Sigmoid colon (tissue), 7 donors: Measurements from ENCODE around the gene KRTAP1-3. TPM values are rescaled to one million over a fixed set of nuclear protein-coding genes. Genes with fewer than 3 reads are reported as not detected.

ENCODE experiments used
- DNase-seq: peaks from one replicate; pipeline ENCODE4 v3.0.0-alpha.2; 2019
- H3K27ac ChIP-seq, 4 donors: fragments of 200-600 bp; sonication (generic); one replicate each; pipeline ENCODE4 v1.5.1; 2016 to 2019; ENCODE audit warnings: mild to moderate bottlenecking in 1 of 4
- H3K27me3 ChIP-seq, 3 donors: fragments of 200-600 bp; sonication (generic); one replicate each; pipeline ENCODE4 v1.5.1; 2019; ENCODE audit warnings: mild to moderate bottlenecking in 1 of 3
- H3K36me3 ChIP-seq, 4 donors: fragments of 200-600 bp; sonication (generic); one replicate each; pipeline ENCODE4 v1.5.1; 2016 to 2019
- H3K4me1 ChIP-seq, 4 donors: fragments of 200-600 bp; sonication (generic); one replicate each; pipeline ENCODE4 v1.5.1; 2017 to 2019
- H3K4me3 ChIP-seq, 4 donors: fragments of 200-600 bp; sonication (generic); one replicate each; pipeline ENCODE4 v1.5.1; 2017 to 2019; ENCODE audit warnings: mild to moderate bottlenecking in 2 of 4, moderate library complexity in 1 of 4
- H3K9me3 ChIP-seq, 4 donors: fragments of 200-600 bp in 3 of 4; sonication (generic) in 3 of 4; one replicate each; pipeline versions ENCODE4 v1.5.1 to v1.6.1; 2013 to 2019
- CTCF ChIP-seq, 4 experiments: fragments of 450-650 bp in 3 of 4; fragments of 200-600 bp in 1 of 4; IDR thresholded peaks; one replicate each; pipeline ENCODE4 v1.5.1; 2016 to 2019; ENCODE audit warnings: antibody characterized with exemption in 4 of 4, mild to moderate bottlenecking in 3 of 4, moderate library complexity in 2 of 4
- EP300 ChIP-seq, 4 donors: sonication (generic); formaldehyde crosslinking; IDR thresholded peaks; one replicate each; pipeline ENCODE4 v1.6.1; 2017; ENCODE audit warnings: antibody characterized with exemption in 4 of 4
- POLR2A ChIP-seq, 2 donors: fragments of 450-650 bp; IDR thresholded peaks; one replicate each; pipeline ENCODE4 v1.6.1; 2016; ENCODE audit warnings: antibody characterized with exemption in 2 of 2, mild to moderate bottlenecking in 2 of 2, moderate library complexity in 2 of 2
- POLR2AphosphoS5 ChIP-seq, 4 donors: sonication (generic); formaldehyde crosslinking; IDR thresholded peaks; one replicate each; pipeline ENCODE4 v1.6.1; 2017; ENCODE audit warnings: antibody characterized with exemption in 4 of 4
- whole genome bisulfite sequencing, 2 donors: extraction: QIAGEN DNeasy Blood & Tissue Kit; methylation state at CpG; one replicate each; pipeline ENCODE4 v1.1.7; 2013; 5-methylcytosine and 5-hydroxymethylcytosine counted together
- intact Hi-C: fragments of 100-400 bp; cut with DNase I; formaldehyde crosslinking; loops from one replicate; pipeline ENCODE4 v1.15.1; 2023
- polyA plus RNA-seq, 3 donors: library from polyadenylated mRNA; stranded (reverse); fragments of 200-250 nt; gene quantifications; one replicate each; pipeline ENCODE4 v1.2.3, GENCODE V29; 2013
- total RNA-seq, 4 donors: library from RNA; depleted of rRNA; stranded (reverse); fragments of >200 nt; gene quantifications; one replicate each; pipeline ENCODE4 v1.1.0, GENCODE V29; 2016
- donor health status: healthy with polysubstance abuse.
- donor health status: Bipolar disorder and iron deficiency.
- donor health status: healthy.

Gene KRTAP1-3
- total and polyA plus RNA-seq, 7 donors, result not detected

GRCh38 chr17:40997361-40997760 is 37.3 kb downstream of the KRTAP1-3 start:
- no peaks in the 10 kb centered on the region for H3K4me1 ChIP-seq
- intact Hi-C loops, result no loop called here
- TF ChIP-seq POLR2AphosphoS5 (IDR thresholded peaks at IDR 0.05) (no peak), CTCF (IDR thresholded peaks at IDR 0.05) (no peak), EP300 (IDR thresholded peaks at IDR 0.05) (no peak), POLR2A (IDR thresholded peaks at IDR 0.05) (no peak)
- WGBS, 2 donors, result 80 to 88% methylated on average over 2 of the region's 2 CpGs
- no peaks in the 10 kb centered on the region for H3K9me3 ChIP-seq
- no peaks in the 10 kb centered on the region for H3K36me3 ChIP-seq
- no peak for DNase-seq
- no peak overlapping the region for H3K27ac ChIP-seq
- H3K4me3 ChIP-seq, result no peak overlapping the region
- H3K27me3 ChIP-seq, result no peaks in the 10 kb centered on the region

GRCh38 chr17:40996829-40997228 is 37.8 kb downstream of the KRTAP1-3 start:
- Histone ChIP-seq H3K9me3 (no peaks in the 10 kb centered on the region), H3K27me3 (no peaks in the 10 kb centered on the region), H3K36me3 (no peaks in the 10 kb centered on the region), H3K27ac (no peak overlapping the region), H3K4me1 (no peaks in the 10 kb centered on the region), H3K4me3 (no peak overlapping the region)
- 82 to 90% methylated on average over 4 of the region's 4 CpGs for WGBS, 2 donors
- DNase-seq, result no peak
- TF ChIP-seq POLR2AphosphoS5 (IDR thresholded peaks at IDR 0.05) (no peak), POLR2A (IDR thresholded peaks at IDR 0.05) (no peak), CTCF (IDR thresholded peaks at IDR 0.05) (no peak), EP300 (IDR thresholded peaks at IDR 0.05) (no peak)
- intact Hi-C loops, result no loop called here

- Histone ChIP-seq H3K27ac (no peak overlapping the region), H3K27me3 (no peaks in the 10 kb centered on the region), H3K9me3 (no peaks in the 10 kb centered on the region), H3K36me3 (no peaks in the 10 kb centered on the region), H3K4me3 (no peak overlapping the region), H3K4me1 (no peaks in the 10 kb centered on the region)
- intact Hi-C loops, result no loop called here
- DNase-seq, result no peak
- WGBS, 2 donors, result 48 to 52% methylated on average over 1 of the region's 1 CpG
- no peak for TF ChIP-seq CTCF (IDR thresholded peaks at IDR 0.05)
These were observed 39.6 kb downstream of the KRTAP1-3 start for GRCh38 chr17:40995116-40995515.

GRCh38 chr17:40993839-40994238 is 40.8 kb downstream of the KRTAP1-3 start, which contains the start of gene KRTAP3-3:
Gene KRTAP3-3, minus strand, starts transcription at chr17:40994164. Its CDS starts 67 bp downstream, at chr17:40994097.
- TF ChIP-seq EP300 (IDR thresholded peaks at IDR 0.05) (no peak), POLR2A (IDR thresholded peaks at IDR 0.05) (no peak), CTCF (IDR thresholded peaks at IDR 0.05) (no peak), POLR2AphosphoS5 (IDR thresholded peaks at IDR 0.05) (no peak)
- no peaks in the 10 kb centered on the region for H3K9me3 ChIP-seq
- no peak for DNase-seq
- H3K4me1 ChIP-seq, result no peaks in the 10 kb centered on the region
- no peaks in the 10 kb centered on the region for H3K27me3 ChIP-seq
- no peak within 1 kb of the TSS for H3K4me3 ChIP-seq
- no peaks in the 10 kb centered on the region for H3K36me3 ChIP-seq
- intact Hi-C loops, result no loop called here
- WGBS, 2 donors, result 39 to 49% methylated on average over 4 of the region's 4 CpGs
- H3K27ac ChIP-seq, result no peak within 1 kb of the TSS

- H3K36me3 ChIP-seq, result no peaks in the 10 kb centered on the region
- no peak for TF ChIP-seq POLR2AphosphoS5 (IDR thresholded peaks at IDR 0.05)
- no peak for TF ChIP-seq EP300 (IDR thresholded peaks at IDR 0.05)
- intact Hi-C loops, result no loop called here
- 69 to 84% methylated on average over 2 of the region's 2 CpGs for WGBS, 2 donors
- no peaks in the 10 kb centered on the region for H3K9me3 ChIP-seq
- H3K27me3 ChIP-seq, result no peaks in the 10 kb centered on the region
- H3K27ac ChIP-seq, result no peak overlapping the region
- no peak overlapping the region for H3K4me3 ChIP-seq
- no peak for DNase-seq
- no peaks in the 10 kb centered on the region for H3K4me1 ChIP-seq
These were observed 41.6 kb downstream of the KRTAP1-3 start for GRCh38 chr17:40993084-40993483.
